Muscle layer of duodenum (tissue), 2 donors: ENCODE measurements around the gene CDC42BPA.
A peak's percentile ranks its signal among the peaks of the same experiment; 100 is the strongest.
"Not testable (repeated sequence)": the region's sequence is repeated elsewhere in the genome, so short reads cannot be mapped to it uniquely, and the experiment has no call there.

Experiments used
- H3K27ac ChIP-seq: one replicate; pipeline ENCODE4 v1.7.0; 2013; ENCODE audit warnings: mild to moderate bottlenecking, low read length
- H3K27me3 ChIP-seq: one replicate; pipeline ENCODE4 v1.7.0; 2013; ENCODE audit warnings: low read depth, mild to moderate bottlenecking, control low read depth, low read length
- H3K36me3 ChIP-seq, 2 donors: one replicate each; pipeline ENCODE4 v1.7.0; 2013; ENCODE audit warnings: low read length in 2 of 2, control low read depth in 1 of 2, mild to moderate bottlenecking in 1 of 2; ENCODE audit not compliant: insufficient read depth in 2 of 2, control insufficient read depth in 1 of 2
- H3K4me1 ChIP-seq, 2 donors: one replicate each; pipeline ENCODE4 v1.7.0; 2013; ENCODE audit warnings: low read length in 2 of 2, mild to moderate bottlenecking in 2 of 2, control low read depth in 1 of 2, moderate library complexity in 1 of 2; ENCODE audit not compliant: insufficient read depth in 2 of 2, control insufficient read depth in 1 of 2
- H3K4me3 ChIP-seq, 2 donors: one replicate each; pipeline ENCODE4 v1.7.0; 2013; ENCODE audit warnings: low read length in 2 of 2, low read depth in 1 of 2, mild to moderate bottlenecking in 1 of 2
- H3K9me3 ChIP-seq, 2 donors: one replicate each; pipeline ENCODE4 v1.7.0; 2013; ENCODE audit warnings: low read length in 2 of 2, control low read depth in 1 of 2, mild to moderate bottlenecking in 1 of 2; ENCODE audit not compliant: control insufficient read depth in 1 of 2
- donor health status: healthy.

CDC42BPA gene

GRCh38 chr1:227002531-227003049 lies 315.7 kb downstream of the CDC42BPA start:
- no peaks in the 10 kb centered on the region for H3K9me3 ChIP-seq

GRCh38 chr1:226999579-226999978 lies 318.7 kb downstream of the CDC42BPA start:
- not testable (repeated sequence) for H3K9me3 ChIP-seq, H3K27ac ChIP-seq, H3K4me1 ChIP-seq, H3K27me3 ChIP-seq, H3K4me3 ChIP-seq
- peaks cover 21 to 31% of the 10 kb centered on the region in 2 donors for H3K36me3 ChIP-seq

More at GRCh38 chr1:227002531-227003049, 315.7 kb downstream of the CDC42BPA start:
- H3K4me3 ChIP-seq: no peak overlapping the region
- no peak overlapping the region for H3K27ac ChIP-seq
- no peaks in the 10 kb centered on the region for H3K27me3 ChIP-seq
- peaks cover 24 to 34% of the 10 kb centered on the region in 2 donors for H3K36me3 ChIP-seq
- no peaks in the 10 kb centered on the region for H3K4me1 ChIP-seq

GRCh38 chr1:226995365-226996332 lies 322.6 kb downstream of the CDC42BPA start:
- Histone ChIP-seq H3K9me3 (no peaks in the 10 kb centered on the region), H3K27me3 (no peaks in the 10 kb centered on the region), H3K4me1 (peaks cover 0 to under 1% of the 10 kb centered on the region in 2 donors), H3K36me3 (peaks cover 8 to 13% of the 10 kb centered on the region in 2 donors), H3K27ac (no peak overlapping the region), H3K4me3 (no peak overlapping the region)

- H3K4me3 ChIP-seq: no peak overlapping the region
- H3K27me3 ChIP-seq: no peaks in the 10 kb centered on the region
- peaks cover 4 to 13% of the 10 kb centered on the region in 2 donors for H3K36me3 ChIP-seq
- H3K4me1 ChIP-seq: peaks cover 7 to 9% of the 10 kb centered on the region in 2 donors
- no peak overlapping the region for H3K27ac ChIP-seq
- no peaks in the 10 kb centered on the region for H3K9me3 ChIP-seq
Observed at GRCh38 chr1:226994586-226995364, 323.5 kb downstream of the CDC42BPA start.

GRCh38 chr1:226993814-226994585 lies 324.3 kb downstream of the CDC42BPA start:
- no peaks in the 10 kb centered on the region for H3K27me3 ChIP-seq
- H3K4me3 ChIP-seq: no peak overlapping the region
- peaks cover 13 to 17% of the 10 kb centered on the region in 2 donors for H3K4me1 ChIP-seq
- H3K9me3 ChIP-seq: no peaks in the 10 kb centered on the region
- peaks cover 4 to 13% of the 10 kb centered on the region in 2 donors for H3K36me3 ChIP-seq
- H3K27ac ChIP-seq: no peak overlapping the region

- Histone ChIP-seq H3K36me3 (peaks cover 13 to 14% of the 10 kb centered on the region in 2 donors), H3K4me1 (peaks cover 28 to 33% of the 10 kb centered on the region in 2 donors)
Observed at GRCh38 chr1:226991920-226992319, 326.4 kb downstream of the CDC42BPA start.

GRCh38 chr1:226990133-226990716 lies 328.1 kb downstream of the CDC42BPA start:
- Histone ChIP-seq H3K4me1 (peaks cover 28 to 33% of the 10 kb centered on the region in 2 donors), H3K27ac (peak overlapping the region; percentile 81), H3K4me3 (no peak overlapping the region), H3K9me3 (no peaks in the 10 kb centered on the region), H3K36me3 (peaks cover 13 to 28% of the 10 kb centered on the region in 2 donors), H3K27me3 (no peaks in the 10 kb centered on the region)

More at GRCh38 chr1:226991920-226992319, 326.4 kb downstream of the CDC42BPA start:
- no peaks in the 10 kb centered on the region for H3K9me3 ChIP-seq
- no peak overlapping the region for H3K4me3 ChIP-seq
- H3K27ac ChIP-seq: no peak overlapping the region
- no peaks in the 10 kb centered on the region for H3K27me3 ChIP-seq

GRCh38 chr1:226989085-226989920 lies 329.0 kb downstream of the CDC42BPA start:
- peaks cover 28 to 33% of the 10 kb centered on the region in 2 donors for H3K4me1 ChIP-seq
- H3K27ac ChIP-seq: peak overlapping the region; percentile 81
- no peaks in the 10 kb centered on the region for H3K27me3 ChIP-seq
- H3K4me3 ChIP-seq: peak overlapping the region in 1 of 2 donors; percentile 21
- no peaks in the 10 kb centered on the region for H3K9me3 ChIP-seq
- H3K36me3 ChIP-seq: peaks cover 13 to 36% of the 10 kb centered on the region in 2 donors

GRCh38 chr1:226988334-226988666 lies 330.0 kb downstream of the CDC42BPA start:
- no peak overlapping the region for H3K4me3 ChIP-seq
- H3K36me3 ChIP-seq: peaks cover 6 to 37% of the 10 kb centered on the region in 2 donors
- no peaks in the 10 kb centered on the region for H3K27me3 ChIP-seq
- H3K9me3 ChIP-seq: no peaks in the 10 kb centered on the region
- H3K4me1 ChIP-seq: peaks cover 28 to 33% of the 10 kb centered on the region in 2 donors
- peak overlapping the region; percentile 27 for H3K27ac ChIP-seq
